ENCODE data around the gene FOXA3.
A peak's percentile ranks its signal among the peaks of the same experiment; 100 is the strongest.

The FOXA3 gene

DNA sequence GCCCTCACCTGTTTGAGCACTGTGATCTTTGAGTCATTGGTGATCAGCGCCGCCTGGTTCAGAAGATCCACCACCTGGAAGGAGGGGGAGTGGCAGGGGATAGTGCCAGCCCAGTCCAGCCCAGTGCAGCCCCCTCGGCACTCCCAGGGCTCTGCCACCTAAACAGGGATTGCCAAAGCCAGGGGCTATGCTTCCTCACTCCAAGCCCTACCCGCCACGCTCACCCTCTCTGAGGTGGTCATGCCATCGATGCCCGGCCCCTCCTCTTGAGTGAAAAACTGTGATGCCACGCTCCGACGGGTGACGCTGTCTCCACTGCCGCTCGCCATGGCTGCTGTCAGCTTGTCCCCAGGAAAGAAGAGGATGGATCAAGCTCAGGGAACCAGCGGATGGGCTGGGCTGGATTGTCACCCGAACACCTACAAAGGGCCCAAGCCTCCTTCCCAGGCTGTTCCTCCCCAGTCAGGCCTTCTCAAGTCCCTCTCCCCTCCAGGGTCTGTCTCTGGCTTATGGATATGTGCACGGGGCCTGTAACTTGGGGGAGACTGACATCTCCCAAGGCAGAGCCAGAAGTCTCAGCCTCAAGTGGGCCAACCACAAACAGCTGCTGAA, 9.9 kb upstream of the FOXA3 start:
- H3K4me3 ChIP-seq (ENCODE audit: low read depth, low read length): no peak overlapping the region
- TF ChIP-seq CTCF (IDR thresholded peaks at IDR 0.05; ENCODE audit: borderline replicate concordance, insufficient read depth, low read depth, low read length): no peak

GRCh38 chr19:45860359-45861259, 3.5 kb upstream of the FOXA3 start:
- H3K4me3 ChIP-seq (ENCODE audit: low read depth, low read length): no peak overlapping the region
- no peak for TF ChIP-seq CTCF (IDR thresholded peaks at IDR 0.05; ENCODE audit: borderline replicate concordance, insufficient read depth, low read depth, low read length)

DNA sequence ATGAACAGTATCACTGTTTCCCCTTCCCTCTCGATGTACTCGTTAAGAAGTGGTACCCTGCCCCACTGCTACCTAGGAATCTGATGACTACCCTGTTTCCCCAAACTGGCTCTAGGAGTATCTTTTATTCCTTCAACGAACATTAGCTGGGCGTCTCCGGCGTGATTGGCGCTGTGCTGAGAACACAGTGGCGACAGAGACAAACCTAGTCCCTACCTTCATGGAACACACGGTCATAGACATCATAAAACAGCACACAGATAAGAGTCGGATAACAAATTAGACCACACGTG, 1.9 kb upstream of the FOXA3 start:
- peak overlapping the region; percentile 88 for H3K4me3 ChIP-seq (ENCODE audit: low read depth, low read length)
- TF ChIP-seq CTCF (IDR thresholded peaks at IDR 0.05; ENCODE audit: borderline replicate concordance, insufficient read depth, low read depth, low read length): no peak

DNA sequence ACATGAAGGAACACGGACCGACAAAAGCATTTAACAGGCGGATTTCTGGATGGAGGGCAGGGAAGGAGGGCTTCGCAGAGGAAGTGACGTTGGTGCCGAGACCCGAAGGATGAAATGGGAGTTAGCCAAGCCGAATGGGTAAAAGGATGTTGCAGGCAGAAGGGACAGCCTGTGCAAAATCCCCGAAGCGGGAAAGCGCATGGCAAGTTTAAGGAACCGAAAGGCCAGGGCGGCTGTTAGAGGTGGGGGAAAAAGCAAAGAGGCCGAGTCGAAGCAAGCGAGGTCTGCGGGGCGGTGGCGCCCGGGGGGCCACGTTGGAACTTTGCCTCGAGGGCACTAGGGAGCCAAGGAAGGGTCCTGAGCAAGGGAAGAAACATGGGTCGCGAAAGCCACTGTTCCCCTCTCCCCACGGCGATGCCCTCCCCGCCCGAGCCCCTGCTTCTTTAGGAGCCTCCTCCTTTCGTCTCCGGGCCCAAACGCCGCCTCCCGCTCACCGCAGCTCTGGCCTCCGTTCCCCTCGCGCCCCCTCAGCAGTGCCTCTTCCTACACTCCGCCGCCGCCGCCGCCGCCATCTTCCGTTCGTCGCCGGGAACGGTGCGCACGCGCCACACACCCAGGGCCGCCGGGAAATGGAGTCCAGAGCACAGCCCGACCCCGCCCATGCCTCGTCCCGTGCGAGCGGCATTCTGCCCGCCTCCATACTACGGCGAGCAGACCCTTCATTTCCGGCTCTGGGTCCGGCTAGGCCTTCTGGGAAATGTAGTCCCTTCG, 1.4 kb upstream of the FOXA3 start, which contains the start of gene SYMPK:
SYMPK (minus strand) TSS at position 584 of the 771 bp plus-strand sequence. CDS start 8,652 bp downstream, outside the sequence.
- peak within 1 kb of the TSS; percentile 88 for H3K4me3 ChIP-seq (ENCODE audit: low read depth, low read length)
- TF ChIP-seq CTCF (IDR thresholded peaks at IDR 0.05; ENCODE audit: borderline replicate concordance, insufficient read depth, low read depth, low read length): no peak

DNA sequence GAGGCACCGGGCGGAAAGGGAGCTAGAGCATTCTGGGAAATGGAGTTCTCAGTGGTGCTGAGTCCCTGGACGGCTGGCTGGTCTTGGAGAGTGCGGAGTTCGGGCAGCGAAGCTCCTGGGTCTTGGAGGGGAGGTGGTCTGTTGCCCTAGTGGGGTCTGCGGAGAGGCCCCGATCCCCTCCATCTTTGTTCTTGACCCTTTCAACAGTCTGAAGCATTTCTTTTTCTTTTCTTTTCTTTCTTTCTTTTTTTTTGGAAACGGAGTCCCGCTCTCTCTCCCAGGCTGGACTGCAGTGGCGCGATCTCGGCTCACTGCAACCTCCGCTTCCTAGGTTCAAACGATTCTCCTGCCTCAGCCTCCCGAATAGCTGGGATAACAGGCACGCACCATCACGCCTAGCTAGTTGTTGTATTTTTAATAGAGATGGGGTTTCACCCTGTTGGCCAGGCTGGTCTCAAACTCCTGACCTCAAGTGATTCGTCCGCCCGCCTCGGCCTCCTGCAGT, 739 bp upstream of the FOXA3 start:
- TF ChIP-seq CTCF (IDR thresholded peaks at IDR 0.05; ENCODE audit: borderline replicate concordance, insufficient read depth, low read depth, low read length): no peak
- H3K4me3 ChIP-seq (ENCODE audit: low read depth, low read length): peak overlapping the region; percentile 42

DNA sequence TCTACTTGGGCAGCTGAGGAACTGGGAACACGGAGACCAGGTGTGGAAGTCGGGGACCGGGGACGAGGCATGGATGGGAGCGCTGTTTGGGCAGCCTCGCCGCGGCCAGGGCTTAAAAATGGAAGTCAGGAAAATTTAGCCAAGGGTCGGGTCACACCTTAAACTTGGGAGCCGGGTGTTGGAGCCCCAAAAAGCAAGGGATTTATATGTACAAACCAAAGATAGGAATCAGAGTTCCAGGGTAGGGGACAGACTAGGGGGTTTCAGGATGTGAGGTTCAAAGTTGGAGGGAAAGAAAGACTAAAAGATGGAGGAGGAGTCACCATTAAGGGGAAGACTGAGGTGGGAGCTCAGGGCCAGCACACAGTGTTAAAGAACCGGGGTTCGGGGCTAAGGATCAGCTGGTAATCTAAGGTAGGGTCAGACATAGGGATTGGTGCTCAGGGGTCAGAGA, 530 bp downstream of the FOXA3 start:
- H3K4me3 ChIP-seq (ENCODE audit: low read depth, low read length): no peak overlapping the region
- no peak for TF ChIP-seq CTCF (IDR thresholded peaks at IDR 0.05; ENCODE audit: borderline replicate concordance, insufficient read depth, low read depth, low read length)

Data from GM12875 (cell line).